ENCODE results near the gene USP6.
"Not testable (repeated sequence)": the region's sequence is repeated elsewhere in the genome, so short reads cannot be mapped to it uniquely, and the experiment has no call there.

Gene USP6

DNA sequence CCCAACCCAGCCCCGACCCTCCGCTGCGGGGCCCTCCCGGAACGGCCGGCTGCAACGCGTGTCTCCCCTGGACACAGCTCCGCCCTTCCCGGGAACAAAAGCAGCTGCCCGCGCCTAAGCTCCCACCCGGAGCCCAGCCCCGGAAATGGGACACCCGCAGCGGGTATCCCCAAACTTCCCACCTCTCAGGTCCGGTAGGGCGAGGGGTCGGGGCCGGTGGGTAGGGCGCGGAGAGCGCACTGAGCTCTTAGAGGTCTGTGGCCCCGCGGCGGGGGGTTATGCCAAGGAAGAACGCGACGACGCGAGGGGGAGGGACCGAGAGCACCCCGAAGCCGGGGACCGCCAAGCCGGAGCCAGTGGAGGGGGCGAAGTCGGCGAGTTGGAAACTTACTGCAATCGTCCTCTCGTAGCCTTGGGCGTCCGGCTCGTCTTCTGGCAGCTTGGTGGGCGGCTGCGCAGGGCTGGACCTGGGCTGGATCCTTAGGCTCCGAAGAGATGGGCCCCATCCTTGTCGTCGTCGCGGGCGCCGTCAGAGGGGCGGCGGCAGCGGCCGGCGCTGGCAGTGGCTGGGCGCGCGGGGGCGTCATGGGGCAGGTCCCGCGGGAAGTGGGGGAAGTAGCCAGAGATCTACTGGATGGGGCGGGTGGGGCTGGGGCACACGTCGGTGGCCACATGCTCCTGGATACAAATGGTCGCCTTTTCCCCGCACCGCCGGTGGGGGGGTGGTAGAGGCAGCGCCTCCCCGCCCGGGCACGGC lies 6.9 kb downstream of the USP6 start:
- DNase-seq = no peak

DNA sequence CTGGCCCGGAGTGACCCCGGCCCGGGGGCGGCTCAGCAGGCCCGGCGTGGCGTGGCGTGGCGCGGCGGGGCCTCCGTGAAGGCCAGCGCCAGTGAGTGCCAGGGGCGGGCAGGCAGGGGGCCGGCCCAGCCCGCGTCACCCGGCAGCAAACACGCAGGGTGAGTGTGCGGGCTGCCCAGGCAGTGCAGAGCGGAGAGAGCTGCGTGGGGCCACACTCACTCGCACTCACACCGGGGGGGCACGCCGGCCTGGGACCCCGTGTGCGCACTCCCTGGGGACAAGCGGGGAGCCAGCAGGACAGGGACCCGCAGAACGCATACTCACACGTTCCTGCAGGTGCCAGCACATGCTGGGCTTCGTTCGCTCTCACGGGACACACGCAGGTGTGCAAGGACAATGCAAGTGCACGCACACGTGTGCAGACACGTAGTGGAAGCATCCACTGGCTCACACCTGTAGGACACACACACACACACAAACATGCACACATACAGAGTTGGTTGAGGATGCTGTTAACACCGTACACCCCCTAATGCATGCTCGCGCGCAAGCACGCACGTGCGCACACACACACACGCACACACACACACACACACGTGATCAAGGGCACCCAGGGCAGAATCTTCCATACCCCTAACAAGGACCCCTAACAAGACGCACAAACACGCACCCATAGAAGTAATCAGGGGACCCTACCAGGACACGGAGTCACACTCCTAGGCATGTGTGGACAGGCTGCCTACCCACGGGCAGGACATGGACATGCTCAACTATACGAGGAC lies 7.7 kb downstream of the USP6 start:
- no peak for DNase-seq

DNA sequence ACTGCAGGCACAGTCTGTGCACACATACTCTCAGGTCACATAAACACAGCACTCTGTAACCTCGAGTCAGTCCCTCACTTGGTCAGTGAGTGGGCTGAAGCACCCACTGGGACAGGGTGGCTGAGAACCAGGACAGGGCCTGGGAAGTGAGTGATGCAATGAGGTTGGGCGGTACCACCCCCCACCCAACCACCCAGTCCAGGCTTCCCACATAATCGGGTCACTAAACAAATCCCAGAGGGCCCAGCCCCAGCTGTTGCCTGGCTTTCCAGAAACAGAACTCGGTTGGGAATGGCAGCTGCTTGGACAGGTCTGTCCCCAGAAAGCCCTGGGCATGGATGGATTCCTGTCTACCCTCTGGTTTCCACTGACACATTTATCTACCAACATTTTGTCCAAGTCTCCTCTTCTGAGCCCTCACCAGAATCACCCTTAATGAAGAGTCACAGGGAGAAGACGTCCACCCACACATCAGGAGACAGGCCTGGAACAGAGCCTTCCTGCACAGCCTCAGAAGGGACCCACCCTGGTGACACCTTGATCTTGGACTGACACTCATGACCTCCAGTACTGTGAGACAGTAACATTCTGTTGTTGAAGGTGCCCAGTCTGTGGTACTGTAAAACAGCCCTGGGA lies 8.4 kb downstream of the USP6 start:
- not testable (repeated sequence) for DNase-seq

DNA sequence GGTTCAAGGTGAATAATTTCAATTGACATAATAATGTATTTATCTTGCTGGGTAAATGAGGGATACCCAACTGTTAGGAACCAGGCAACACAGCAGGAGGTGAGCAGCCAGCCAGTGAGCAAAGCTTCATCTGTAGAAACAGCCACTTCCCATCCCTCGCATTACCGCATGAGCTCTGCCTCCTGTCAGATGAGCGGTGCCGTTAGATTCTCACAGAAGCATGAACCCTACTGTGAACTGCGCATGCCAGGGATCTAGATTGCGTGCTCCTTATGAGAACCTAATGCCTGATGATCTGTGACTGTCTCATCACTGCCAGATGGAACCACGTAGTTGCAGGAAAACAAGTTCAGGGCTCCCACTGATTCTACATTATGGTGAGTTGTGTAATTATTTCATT lies 9.1 kb downstream of the USP6 start:
- DNase-seq = not testable (repeated sequence)

DNA sequence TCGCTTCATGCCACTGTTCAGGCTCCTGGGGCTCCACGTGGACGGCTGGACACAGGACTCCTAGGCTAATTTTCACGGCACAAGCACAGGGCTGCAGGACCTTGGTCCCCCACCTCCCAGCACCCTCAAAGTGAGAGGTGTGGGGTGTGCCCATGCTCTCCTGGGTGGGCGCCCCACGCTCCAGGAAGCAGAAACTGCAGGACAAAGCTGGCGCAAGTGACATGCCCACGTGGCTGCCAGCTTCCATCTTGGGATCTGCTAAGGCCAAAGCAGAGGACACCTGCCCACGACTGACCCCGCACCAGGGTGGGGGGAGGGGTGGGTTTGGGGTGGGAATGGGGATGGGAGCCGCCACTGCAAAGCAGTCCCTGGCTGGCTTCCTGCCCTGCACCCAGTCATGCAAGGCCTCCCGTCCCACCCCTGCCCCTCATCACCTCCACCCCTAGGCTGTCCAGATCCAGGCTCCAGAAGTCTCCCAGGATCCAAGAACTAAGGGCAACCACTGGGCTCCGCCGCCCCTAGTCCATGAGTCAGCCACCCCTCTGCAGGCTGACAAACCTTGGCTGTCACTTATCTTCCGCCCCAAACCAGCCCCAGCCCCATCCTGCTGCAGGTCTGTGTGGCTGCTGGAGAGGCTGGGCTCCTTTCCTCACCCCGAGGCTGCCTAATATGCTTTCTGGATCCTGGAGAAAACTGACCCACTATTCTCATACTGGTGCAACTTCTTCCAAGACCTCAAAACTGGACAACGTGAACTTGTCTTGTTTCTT lies 11.1 kb downstream of the USP6 start:
- DNase-seq = no peak

DNA sequence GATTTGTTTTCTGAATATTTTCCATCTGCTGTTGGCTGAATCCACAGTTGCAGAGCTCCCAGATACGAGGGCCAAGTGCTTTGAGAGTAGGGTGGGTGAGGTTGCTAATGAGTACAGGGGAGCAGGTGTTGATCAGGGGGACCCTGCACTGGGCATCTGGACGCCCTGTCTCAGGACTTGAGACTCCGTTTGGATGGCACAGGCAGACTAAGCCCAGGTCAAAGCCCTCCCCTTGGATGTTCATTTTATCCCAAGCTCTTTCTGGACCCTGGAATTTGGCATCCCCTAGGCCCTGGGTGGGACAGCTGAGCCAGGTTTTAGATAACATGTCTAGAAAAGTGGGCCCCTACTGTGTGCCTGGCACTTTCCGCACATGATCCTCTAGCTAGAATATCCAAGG lies 12.1 kb downstream of the USP6 start:
- no peak for DNase-seq

DNA sequence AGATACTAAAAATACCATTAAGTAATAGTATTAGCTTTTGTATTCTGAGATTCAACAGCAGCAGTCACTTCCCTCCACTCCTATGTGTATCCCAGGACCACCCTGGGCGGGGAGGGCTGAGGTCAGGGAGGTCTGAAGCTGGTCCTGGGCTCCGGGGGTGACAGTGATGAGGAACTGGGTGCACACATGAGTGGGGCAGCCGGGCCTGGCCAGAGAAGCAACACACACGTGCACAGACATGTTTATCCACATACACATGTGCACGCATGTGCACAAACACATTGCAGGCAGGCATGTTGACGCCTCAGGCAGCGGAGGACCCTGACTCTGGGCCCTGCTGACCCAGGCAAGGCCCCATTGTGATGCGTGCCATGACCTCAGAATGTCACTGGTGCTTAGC lies 12.6 kb downstream of the USP6 start:
- DNase-seq = not testable (repeated sequence)

DNA sequence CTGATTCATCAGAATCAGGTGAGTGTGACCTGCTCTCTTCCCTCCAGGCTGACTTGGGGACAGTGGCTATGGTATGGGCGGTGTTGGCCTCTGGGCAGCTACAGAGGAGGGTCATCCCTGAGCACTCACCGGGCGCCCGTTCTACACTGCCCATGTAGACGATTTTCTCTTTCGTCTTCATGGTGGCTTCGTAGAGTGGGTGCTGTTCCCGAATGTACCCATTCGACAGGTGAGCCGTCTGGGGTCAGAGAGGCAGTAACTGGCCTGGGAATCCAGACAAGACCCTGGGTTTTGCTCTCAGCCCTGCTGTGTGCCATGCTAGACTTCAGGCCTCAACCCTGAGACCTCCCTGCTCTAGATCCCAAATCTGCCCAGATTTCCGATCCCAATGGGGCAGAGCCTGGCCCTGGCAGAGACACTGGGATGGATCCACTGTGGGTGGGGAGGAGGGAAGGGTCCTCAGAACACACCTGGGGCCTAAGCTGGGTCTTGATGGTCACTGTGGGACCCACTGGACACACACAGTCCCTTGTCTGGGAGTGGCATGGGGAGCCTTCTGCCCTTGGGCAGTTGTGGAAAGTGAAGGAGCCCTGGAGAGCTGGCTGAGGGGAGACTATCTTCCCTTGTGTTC lies 13.2 kb downstream of the USP6 start:
- DNase-seq = no peak

DNA sequence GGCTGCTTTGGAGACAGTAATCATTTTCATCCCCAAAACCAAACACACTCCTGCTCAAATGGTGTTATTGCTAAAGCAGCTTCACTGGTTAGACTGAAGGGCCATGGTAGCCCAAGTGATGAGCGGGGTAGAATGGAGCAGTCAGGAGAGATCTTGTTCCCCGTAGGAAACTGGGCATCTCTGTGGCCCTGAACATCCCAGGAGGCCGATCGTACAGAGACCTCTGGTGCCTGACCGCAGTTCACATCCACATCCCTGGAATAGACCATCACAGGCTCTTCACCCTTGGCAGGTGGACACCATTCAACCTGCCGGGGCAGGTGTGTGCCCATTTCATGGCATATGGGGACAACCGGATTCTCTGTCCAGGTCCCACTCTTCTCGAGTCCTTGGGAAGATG lies 13.9 kb downstream of the USP6 start:
- DNase-seq = not testable (repeated sequence)

DNA sequence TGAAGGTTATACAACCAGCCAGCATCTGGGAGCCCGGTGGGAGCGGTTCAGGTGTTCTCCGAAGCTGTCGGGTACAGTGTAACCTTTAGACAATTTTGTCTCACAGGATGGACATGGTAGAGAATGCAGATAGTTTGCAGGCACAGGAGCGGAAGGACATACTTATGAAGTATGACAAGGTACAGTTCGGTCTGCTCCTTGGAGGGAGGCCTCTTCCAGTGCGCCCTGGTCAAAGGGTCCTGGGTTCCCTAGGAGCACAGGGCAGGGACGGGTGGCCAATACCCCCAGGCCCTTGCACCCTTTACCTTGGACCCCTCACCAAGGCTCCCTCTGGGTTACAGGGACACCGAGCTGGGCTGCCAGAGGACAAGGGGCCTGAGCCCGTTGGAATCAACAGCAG lies 14.4 kb downstream of the USP6 start:
- not testable (repeated sequence) for DNase-seq

DNA sequence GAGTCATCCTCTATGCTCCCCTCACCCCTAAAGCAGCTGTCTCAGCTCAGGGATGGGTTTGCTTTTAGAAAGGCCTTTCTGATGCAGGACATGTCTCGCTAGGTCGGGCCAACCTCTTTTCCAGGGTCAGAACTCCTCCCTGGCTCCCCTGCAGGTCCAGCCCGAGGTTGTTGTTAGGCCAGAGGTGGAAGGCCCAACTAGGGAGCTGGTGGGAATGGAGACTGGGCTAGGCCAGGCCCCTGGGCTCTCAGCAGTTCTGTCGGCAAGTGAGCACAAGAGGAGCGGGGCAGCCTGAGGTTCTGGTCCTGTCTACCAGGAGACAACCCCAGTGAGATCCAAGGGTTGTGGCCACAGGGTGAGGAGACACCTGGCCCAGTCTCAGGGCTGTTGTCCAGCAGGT lies 14.9 kb downstream of the USP6 start:
- not testable (repeated sequence) for DNase-seq

DNA sequence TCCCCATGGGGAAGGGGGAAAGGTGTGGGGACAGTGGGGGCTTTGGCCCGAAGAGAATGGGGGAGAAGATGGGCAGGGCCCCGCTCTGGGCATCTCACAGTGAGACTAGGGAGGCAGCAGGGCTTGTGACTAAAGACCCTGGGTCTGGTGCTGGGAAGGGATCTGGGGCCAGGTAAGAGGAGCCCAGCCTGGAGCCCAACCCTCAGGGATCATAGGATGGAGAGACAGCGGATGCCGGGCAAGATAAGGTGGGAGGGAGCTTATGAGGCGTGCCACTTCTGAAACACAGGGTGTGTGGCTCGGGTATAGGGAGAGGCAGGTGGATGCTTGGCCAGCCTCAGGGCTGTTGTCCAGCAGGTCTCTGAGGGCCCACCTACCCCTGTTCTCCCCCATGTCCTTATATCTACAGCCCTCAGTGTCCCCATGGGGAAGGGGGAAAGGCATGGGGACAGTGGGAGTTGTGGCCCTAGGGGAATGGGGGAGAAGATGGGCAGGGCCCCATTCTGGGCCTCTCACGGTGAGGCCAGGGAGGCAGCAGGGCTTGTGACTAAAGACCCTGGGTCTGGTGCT lies 15.4 kb downstream of the USP6 start:
- no peak for DNase-seq

DNA sequence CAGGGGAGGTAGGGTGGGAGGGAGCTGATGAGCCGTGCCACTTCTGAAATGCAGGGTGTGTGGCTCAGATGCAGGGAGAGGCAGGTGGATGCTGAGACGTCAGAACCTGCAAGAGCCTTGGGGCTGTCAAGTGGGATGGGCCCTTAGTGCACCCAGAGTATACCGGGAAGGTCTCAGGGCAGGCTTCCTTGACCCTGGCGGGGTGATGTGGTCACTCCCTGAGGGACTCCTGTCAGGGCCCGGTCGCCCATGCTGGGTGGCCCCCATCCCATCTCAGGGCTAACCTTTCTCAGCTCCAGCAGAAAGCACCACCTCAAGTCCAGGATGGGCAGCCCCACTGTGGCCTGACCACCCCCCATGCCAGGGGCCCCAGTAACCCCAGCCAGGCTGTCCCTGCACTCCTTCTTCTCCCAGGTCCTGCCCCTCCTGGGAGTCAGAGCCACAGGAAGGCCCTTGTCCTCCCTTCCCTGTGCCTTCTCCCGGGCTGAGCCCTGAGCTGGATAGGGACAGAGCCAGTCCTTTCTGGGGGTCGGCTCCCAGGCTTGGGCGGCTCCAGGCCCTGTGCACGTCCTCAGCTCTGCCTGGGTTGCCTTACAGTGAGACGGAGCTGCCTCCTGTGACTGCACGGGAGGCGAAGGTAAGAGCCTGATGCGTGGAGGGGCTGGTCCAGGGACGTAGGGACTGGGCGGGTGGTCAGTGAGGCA lies 16.1 kb downstream of the USP6 start:
- not testable (repeated sequence) for DNase-seq

DNA sequence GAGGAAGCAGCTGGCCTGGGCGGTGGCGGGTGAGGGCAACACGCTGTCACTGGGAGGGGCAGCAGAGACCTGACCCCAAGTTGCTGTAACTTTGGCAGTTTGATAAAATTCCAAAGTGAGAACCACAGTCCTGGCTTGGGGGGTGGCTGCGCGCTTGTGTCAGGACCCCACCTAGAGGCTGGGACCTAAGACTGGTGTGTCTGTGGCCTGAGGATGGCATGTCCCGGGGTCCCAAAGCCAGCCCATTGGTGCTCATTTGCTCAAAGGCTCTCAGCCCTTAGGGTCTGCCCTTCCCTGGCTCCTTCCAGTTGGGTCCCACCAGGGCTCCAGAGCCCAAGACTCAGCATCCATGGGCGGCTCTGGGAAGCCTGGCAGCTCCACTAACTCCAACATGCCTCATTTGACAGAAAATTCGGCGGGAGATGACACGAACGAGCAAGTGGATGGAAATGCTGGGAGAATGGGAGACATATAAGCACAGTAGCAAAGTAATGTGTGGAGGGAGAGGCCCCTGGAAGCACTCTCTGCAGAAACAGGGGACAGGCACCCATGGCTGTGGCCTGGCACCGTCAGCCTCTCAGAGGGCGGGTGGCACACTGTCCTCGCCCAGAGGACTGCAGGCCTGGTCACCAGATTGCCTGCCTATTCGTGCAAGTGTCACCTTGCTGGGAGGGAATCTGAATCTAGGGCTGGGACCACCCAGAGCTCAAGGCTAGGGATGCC lies 16.8 kb downstream of the USP6 start:
- DNase-seq = not testable (repeated sequence)

DNA sequence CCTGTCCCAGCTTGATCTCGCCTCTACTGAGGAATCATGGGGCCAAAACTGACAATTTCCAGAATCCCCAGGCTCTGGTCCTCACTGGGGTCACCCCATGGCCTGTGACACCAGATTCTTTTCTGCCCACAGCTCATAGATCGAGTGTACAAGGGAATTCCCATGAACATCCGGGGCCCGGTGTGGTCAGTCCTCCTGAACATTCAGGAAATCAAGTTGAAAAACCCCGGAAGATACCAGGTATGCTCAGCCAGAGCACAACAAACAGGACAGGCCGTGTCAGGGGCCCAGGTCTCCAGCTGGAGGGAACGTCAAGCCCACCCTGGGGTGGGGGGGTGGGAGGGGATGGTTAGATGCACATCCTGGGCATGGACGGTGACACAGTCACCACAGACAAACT lies 17.5 kb downstream of the USP6 start:
- no peak for DNase-seq

DNA sequence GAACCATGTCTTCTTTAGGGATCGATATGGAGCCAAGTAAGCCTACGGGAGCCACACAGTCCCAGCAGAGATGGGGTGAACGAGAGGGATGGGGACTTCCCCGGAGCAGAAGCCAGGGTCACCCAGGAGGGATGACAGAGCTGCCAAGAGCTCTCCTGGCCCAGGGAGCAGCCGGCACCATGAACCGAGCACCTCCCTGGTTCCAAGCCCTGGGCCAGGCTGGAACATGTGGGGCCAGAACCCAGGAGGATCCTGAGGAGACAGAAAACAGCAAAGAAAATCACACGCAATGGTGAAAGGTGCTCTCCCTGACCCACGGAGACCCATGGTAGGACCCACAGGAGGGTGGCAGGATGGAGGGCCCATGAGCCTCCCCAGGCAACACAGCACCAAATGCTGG lies 18.1 kb downstream of the USP6 start:
- DNase-seq = not testable (repeated sequence)

DNA sequence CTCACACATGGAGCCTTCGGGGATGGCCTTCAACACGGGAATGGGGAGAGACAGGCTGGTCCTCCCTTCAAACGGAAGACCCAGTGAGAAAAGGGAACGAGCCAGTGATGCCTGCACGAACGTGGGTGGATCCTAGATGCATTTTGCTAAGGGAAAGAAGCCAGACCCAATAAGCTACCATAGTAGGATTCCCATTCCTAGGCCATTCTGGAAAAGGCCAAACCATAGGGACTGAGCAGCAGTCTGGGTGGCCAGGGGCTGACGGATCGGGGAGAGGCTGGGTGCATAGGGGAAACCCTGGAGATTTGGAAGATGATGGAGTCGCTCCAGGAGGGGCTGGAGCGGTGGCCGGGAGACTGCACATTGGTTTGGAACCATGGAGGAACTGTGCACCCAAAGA lies 18.7 kb downstream of the USP6 start:
- DNase-seq = not testable (repeated sequence)

DNA sequence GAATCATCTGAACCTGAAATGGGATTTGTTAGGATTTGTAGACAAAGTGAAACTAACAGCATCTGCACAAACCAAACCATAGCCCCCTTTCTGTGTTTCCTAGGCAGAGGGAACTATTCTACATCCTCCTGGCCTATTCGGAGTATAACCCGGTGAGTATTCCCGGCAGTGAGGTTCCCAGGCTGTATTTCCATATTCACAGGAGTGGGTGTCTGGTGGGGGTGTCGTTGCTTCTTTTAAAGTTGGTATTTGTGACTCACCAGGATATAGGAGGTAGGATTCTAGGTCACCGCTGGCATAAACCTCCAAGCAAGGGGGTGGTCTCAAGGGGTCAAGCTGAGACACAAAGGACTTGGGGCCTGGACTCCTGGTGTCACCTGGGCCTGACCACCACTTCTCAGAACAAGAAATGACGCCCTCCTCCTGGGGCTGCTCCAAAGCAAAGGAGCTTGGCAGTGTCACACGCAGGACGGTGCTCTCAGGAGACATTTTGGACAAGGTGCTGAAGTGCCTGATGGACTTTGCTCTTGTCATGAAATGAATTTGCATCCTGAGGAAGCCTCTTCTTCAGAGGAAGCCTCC lies 19.4 kb downstream of the USP6 start:
- not testable (repeated sequence) for DNase-seq

DNA sequence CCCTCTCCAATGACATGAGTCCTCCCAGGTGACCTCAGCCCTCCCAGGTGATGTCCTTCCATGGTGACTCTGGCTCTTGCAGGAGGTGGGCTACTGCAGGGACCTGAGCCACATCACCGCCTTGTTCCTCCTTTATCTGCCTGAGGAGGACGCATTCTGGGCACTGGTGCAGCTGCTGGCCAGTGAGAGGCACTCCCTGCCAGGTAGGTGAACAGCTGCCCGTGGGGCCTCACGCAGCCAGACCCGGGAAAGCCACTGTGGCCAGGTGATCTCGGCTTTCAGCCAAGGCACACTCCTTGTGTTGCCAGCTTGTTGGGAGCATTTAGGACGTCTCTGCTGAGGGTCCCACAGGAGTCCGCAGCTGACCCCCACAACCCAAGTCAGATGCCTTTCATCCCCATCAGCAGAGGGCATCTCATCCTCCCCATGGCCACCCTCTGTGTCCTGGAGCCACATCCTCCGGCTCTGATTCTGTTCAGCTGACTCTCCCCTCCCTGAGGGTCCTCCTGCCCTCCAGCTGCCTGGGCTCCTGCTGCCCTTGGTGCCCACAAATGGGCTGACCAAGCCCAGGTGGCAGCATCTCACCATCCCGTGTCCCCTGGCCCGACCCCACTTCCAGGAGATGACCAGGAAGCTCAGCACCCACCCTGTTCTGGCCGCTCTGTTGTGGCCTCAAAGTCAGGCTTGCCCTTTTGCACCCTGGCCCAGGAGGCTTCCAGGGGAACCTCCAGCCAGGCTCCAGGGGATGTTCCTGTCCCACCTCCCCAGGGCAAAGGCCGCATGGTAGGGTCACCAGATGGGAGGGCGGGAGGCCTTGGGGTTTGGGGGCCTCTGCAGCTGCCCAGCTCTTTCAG lies 20.1 kb downstream of the USP6 start:
- no peak for DNase-seq
